ENCODE results near the gene MKRN2OS. TPM values are rescaled to one million over a fixed set of nuclear protein-coding genes. Genes with fewer than 3 reads are reported as not detected.

Gene MKRN2OS
- total RNA-seq, 1 donor from 2014 or later, result 0.92 TPM

GRCh38 chr3:12562451-12562850 is 17.2 kb upstream of the MKRN2OS start:
- Mint-ChIP-seq H3K36me3 (peaks cover 13% of the 10 kb centered on the region), H3K9me3 (peaks cover 5% of the 10 kb centered on the region), H3K27me3 (no peaks in the 10 kb centered on the region), H3K27ac (peak overlapping the region; percentile 59), H3K4me3 (no peak overlapping the region), H3K4me1 (ENCODE audit: unreplicated experiment) (peaks cover 41% of the 10 kb centered on the region)
- DNase-seq (ENCODE audit: extremely low spot score, unreplicated experiment), result no peak
- TF ChIP-seq CTCF (conservative IDR thresholded peaks at IDR 0.05), result no peak

- no peak for DNase-seq (ENCODE audit: extremely low spot score, unreplicated experiment)
- Mint-ChIP-seq H3K4me3 (no peak overlapping the region), H3K27me3 (no peaks in the 10 kb centered on the region), H3K36me3 (peaks cover 8% of the 10 kb centered on the region), H3K9me3 (peaks cover 5% of the 10 kb centered on the region), H3K27ac (no peak overlapping the region), H3K4me1 (ENCODE audit: unreplicated experiment) (peaks cover 41% of the 10 kb centered on the region)
- no peak for TF ChIP-seq CTCF (conservative IDR thresholded peaks at IDR 0.05)
These were observed 16.1 kb upstream of the MKRN2OS start for GRCh38 chr3:12561397-12561796.

GRCh38 chr3:12560505-12561190 is 15.3 kb upstream of the MKRN2OS start:
- H3K27ac Mint-ChIP-seq, result peak overlapping the region; percentile 27
- peaks cover 8% of the 10 kb centered on the region for H3K36me3 Mint-ChIP-seq

GRCh38 chr3:12559520-12559919 is 14.2 kb upstream of the MKRN2OS start:
- no peak for DNase-seq (ENCODE audit: extremely low spot score, unreplicated experiment)
- Mint-ChIP-seq H3K27me3 (no peaks in the 10 kb centered on the region), H3K4me1 (ENCODE audit: unreplicated experiment) (peaks cover 45% of the 10 kb centered on the region), H3K27ac (peak overlapping the region; percentile 10), H3K9me3 (no peaks in the 10 kb centered on the region), H3K4me3 (peak overlapping the region; percentile 64), H3K36me3 (peaks cover under 1% of the 10 kb centered on the region)
- no peak for TF ChIP-seq CTCF (conservative IDR thresholded peaks at IDR 0.05)

More at GRCh38 chr3:12560505-12561190, 15.3 kb upstream of the MKRN2OS start:
- H3K27me3 Mint-ChIP-seq, result no peaks in the 10 kb centered on the region
- DNase-seq (ENCODE audit: extremely low spot score, unreplicated experiment), result no peak
- TF ChIP-seq CTCF (conservative IDR thresholded peaks at IDR 0.05), result no peak
- H3K4me1 Mint-ChIP-seq (ENCODE audit: unreplicated experiment), result peaks cover 45% of the 10 kb centered on the region
- peak overlapping the region; percentile 10 for H3K4me3 Mint-ChIP-seq
- no peaks in the 10 kb centered on the region for H3K9me3 Mint-ChIP-seq

- H3K4me3 Mint-ChIP-seq, result peak overlapping the region; percentile 94
- no peaks in the 10 kb centered on the region for H3K9me3 Mint-ChIP-seq
- H3K27ac Mint-ChIP-seq, result peak overlapping the region; percentile 95
- no peaks in the 10 kb centered on the region for H3K36me3 Mint-ChIP-seq
- peaks cover 4% of the 10 kb centered on the region for H3K27me3 Mint-ChIP-seq
- peaks cover 45% of the 10 kb centered on the region for H3K4me1 Mint-ChIP-seq (ENCODE audit: unreplicated experiment)
- DNase-seq (ENCODE audit: extremely low spot score, unreplicated experiment), result no peak
- TF ChIP-seq CTCF (conservative IDR thresholded peaks at IDR 0.05), result no peak
These were observed 13.4 kb upstream of the MKRN2OS start for GRCh38 chr3:12558706-12559105.

Measured in type B pancreatic cell (in vitro differentiated cells).